ENCODE measurements around the gene FAM120B.

FAM120B gene

GRCh38 chr6:170357812-170358211 lies 51.3 kb downstream of the FAM120B start:
- DNase-seq (ENCODE audit: low read depth), result no peak

GRCh38 chr6:170358496-170358895 lies 51.9 kb downstream of the FAM120B start:
- DNase-seq (ENCODE audit: low read depth), result no peak

GRCh38 chr6:170360476-170360875 lies 53.9 kb downstream of the FAM120B start:
- DNase-seq (ENCODE audit: low read depth), result no peak

GRCh38 chr6:170361335-170361734 lies 54.8 kb downstream of the FAM120B start:
- DNase-seq (ENCODE audit: low read depth), result no peak

GRCh38 chr6:170362121-170362520 lies 55.6 kb downstream of the FAM120B start:
- DNase-seq (ENCODE audit: low read depth), result no peak

- no peak for DNase-seq (ENCODE audit: low read depth)
Measured at GRCh38 chr6:170363255-170363654, 56.7 kb downstream of the FAM120B start.

- DNase-seq (ENCODE audit: low read depth), result no peak
Measured at GRCh38 chr6:170365121-170365520, 58.6 kb downstream of the FAM120B start.

GRCh38 chr6:170365593-170365992 lies 59.0 kb downstream of the FAM120B start:
- DNase-seq (ENCODE audit: low read depth), result no peak

GRCh38 chr6:170366248-170366960 lies 59.8 kb downstream of the FAM120B start:
- no peak for DNase-seq (ENCODE audit: low read depth)

- no peak for DNase-seq (ENCODE audit: low read depth)
Measured at GRCh38 chr6:170367241-170367640, 60.7 kb downstream of the FAM120B start.

- no peak for DNase-seq (ENCODE audit: low read depth)
Measured at GRCh38 chr6:170368544-170368943, 62.0 kb downstream of the FAM120B start.

- DNase-seq (ENCODE audit: low read depth), result no peak
Measured at GRCh38 chr6:170369403-170369802, 62.8 kb downstream of the FAM120B start.

GRCh38 chr6:170370416-170370815 lies 63.9 kb downstream of the FAM120B start:
- DNase-seq (ENCODE audit: low read depth), result no peak

- no peak for DNase-seq (ENCODE audit: low read depth)
Measured at GRCh38 chr6:170371080-170371479, 64.5 kb downstream of the FAM120B start.

- no peak for DNase-seq (ENCODE audit: low read depth)
Measured at GRCh38 chr6:170371588-170371987, 65.0 kb downstream of the FAM120B start.

- DNase-seq (ENCODE audit: low read depth), result no peak
Measured at GRCh38 chr6:170372380-170373325, 66.1 kb downstream of the FAM120B start.

GRCh38 chr6:170374571-170375444 lies 68.2 kb downstream of the FAM120B start:
- no peak for DNase-seq (ENCODE audit: low read depth)

GRCh38 chr6:170375661-170376060 lies 69.1 kb downstream of the FAM120B start:
- DNase-seq (ENCODE audit: low read depth), result no peak

- DNase-seq (ENCODE audit: low read depth), result no peak
Measured at GRCh38 chr6:170376386-170377043, 70.0 kb downstream of the FAM120B start.

GRCh38 chr6:170378502-170378901 lies 71.9 kb downstream of the FAM120B start:
- no peak for DNase-seq (ENCODE audit: low read depth)

- DNase-seq (ENCODE audit: low read depth), result no peak
Measured at GRCh38 chr6:170381562-170381961, 75.0 kb downstream of the FAM120B start.
